ENCODE measurements around the gene PVALEF. TPM values are rescaled to one million over a fixed set of nuclear protein-coding genes. Genes with fewer than 3 reads are reported as not detected.

PVALEF gene
- total RNA-seq, 1 donor: not detected

- TF ChIP-seq, protein P1, sequence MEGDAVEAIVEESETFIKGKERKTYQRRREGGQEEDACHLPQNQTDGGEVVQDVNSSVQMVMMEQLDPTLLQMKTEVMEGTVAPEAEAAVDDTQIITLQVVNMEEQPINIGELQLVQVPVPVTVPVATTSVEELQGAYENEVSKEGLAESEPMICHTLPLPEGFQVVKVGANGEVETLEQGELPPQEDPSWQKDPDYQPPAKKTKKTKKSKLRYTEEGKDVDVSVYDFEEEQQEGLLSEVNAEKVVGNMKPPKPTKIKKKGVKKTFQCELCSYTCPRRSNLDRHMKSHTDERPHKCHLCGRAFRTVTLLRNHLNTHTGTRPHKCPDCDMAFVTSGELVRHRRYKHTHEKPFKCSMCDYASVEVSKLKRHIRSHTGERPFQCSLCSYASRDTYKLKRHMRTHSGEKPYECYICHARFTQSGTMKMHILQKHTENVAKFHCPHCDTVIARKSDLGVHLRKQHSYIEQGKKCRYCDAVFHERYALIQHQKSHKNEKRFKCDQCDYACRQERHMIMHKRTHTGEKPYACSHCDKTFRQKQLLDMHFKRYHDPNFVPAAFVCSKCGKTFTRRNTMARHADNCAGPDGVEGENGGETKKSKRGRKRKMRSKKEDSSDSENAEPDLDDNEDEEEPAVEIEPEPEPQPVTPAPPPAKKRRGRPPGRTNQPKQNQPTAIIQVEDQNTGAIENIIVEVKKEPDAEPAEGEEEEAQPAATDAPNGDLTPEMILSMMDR (IDR thresholded peaks at IDR 0.05; ENCODE audit: insufficient read depth, low read depth, low read length): peak; percentile 23
- DNase-seq (ENCODE audit: low read depth): peak; percentile 97
- H3K4me3 ChIP-seq (ENCODE audit: low read depth, low read length): peak overlapping the region; percentile 58
Observed at GRCh38 chr17:81119223-81120148, 45.8 kb upstream of the PVALEF start.

DNA sequence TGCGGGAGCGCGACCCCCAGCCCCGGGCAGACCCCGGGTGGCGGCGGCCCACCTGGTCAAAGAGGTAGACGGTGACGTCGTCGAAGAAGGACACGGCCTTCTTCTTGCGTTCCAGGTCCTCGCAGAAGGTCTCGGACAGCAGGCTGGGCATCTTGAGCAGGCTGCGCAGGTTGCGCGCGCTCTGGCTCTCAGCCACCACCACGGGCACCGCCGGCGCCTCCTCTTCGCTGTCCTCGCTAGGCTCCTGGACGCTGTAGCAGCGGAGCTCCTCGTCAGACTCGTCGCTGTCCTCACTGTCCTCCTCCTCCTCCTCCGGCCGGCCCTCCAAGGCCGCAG, 45.2 kb upstream of the PVALEF start:
- no peak for DNase-seq (ENCODE audit: low read depth)
- H3K4me3 ChIP-seq (ENCODE audit: low read depth, low read length): peak overlapping the region; percentile 43
- TF ChIP-seq, protein P1 (IDR thresholded peaks at IDR 0.05; ENCODE audit: insufficient read depth, low read depth, low read length): no peak

DNA sequence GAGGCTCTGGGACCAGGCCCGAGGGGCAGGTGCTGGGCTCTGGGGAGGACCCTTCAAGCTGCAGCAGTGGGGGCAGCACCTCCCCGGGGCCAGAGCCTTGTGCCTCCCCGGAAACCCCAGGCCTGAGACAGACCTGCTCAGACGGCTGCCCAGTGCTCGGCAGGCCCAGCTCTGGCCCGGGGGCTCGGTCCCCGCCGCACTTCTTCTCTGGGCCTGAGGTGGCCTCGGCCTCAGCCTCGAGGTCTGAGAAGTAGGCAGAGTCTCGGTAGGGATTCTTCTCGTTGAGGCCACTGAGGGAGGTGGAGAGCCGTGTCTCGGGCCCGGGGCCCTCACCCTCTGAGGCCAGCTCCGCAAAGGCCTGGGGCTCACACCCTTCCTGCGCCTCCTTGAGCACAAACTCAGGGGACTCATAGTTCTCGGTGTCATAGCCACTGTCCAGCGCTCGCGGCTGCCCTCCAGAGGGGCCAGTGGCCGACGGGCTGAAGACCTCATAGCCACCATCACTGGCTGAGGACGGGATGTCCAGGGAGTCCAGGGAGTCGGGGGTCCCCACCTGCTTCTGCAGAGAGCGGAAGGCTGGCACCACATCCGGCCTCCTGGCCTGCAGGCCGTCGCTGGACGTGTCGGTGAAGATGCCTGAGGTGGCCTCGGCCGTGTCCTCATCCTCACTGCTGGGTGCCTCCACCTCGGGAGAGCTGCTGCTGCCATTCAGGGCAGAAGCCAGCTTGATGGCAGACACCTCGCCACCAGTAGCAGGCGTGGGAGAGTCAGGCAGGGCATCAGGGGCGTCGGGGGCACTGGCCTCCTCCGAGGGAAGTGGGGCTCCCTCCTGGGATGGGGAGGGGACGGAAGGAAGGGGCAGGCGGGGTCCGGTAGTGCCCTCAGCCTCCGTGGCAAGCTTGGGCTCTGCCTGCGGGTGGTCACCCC, 44.3 kb upstream of the PVALEF start:
- no peak for DNase-seq (ENCODE audit: low read depth)
- no peak overlapping the region for H3K4me3 ChIP-seq (ENCODE audit: low read depth, low read length)
- TF ChIP-seq, protein P1 (IDR thresholded peaks at IDR 0.05; ENCODE audit: insufficient read depth, low read depth, low read length): no peak

DNA sequence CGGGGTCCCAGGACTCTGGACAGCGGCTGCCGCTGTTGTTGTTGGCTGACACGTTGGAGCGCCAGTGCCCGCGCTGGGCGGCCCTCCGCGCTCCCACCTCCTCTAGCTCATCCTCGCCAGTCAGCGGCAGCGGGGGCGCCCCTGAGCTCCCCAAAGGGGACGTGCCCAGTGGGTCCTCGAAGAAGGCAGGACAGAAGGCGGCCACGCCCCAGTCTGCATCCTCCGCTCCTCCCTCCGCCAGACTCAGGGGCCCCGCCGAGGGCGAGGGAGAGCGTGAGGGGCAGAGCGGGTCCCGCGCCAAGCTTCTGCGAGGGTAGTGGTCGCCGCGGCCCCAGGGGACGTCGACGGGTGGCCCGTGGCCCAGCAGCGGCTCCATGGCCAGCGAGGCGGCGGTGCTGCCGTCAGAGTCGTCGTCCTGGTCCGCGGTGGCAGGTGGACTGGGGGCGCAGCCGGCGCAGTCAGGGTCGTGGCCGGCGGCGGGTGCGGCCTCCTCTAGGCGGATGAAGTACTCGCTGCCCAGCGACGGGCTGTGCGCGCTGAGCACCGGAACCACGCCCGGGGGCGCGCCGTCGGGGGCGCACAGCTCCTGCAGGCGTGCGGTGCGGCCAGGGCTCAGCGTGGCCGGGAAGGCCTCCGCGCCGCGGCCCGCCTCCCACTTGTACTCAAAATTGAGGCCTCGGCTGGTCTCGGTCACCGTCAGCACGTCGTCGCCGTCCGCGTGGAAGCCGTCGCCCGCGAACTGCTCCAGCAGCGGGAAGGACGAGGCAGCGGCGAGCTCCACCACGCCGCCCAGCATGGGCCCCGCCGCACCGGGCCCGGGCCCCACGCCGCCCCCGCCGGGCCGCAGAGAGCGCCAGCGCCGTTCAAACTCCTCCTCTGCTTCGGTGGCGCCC, 43.2 kb upstream of the PVALEF start:
- H3K4me3 ChIP-seq (ENCODE audit: low read depth, low read length): no peak overlapping the region
- TF ChIP-seq, protein P1 (IDR thresholded peaks at IDR 0.05; ENCODE audit: insufficient read depth, low read depth, low read length): no peak
- no peak for DNase-seq (ENCODE audit: low read depth)

GRCh38 chr17:81123052-81124048, 42.0 kb upstream of the PVALEF start:
- no peak overlapping the region for H3K4me3 ChIP-seq (ENCODE audit: low read depth, low read length)
- DNase-seq (ENCODE audit: low read depth): no peak
- TF ChIP-seq, protein P1 (IDR thresholded peaks at IDR 0.05; ENCODE audit: insufficient read depth, low read depth, low read length): no peak
